GM23248 (cell line): Measurements from ENCODE around the gene CD63.

Source experiments
- EZH2 ChIP-seq: fragments of 200-600 bp; sonication (generic); IDR thresholded peaks from 2 replicates; pipeline ENCODE4 v1.6.1; 2018; ENCODE audit warnings: antibody characterized with exemption, mild to moderate bottlenecking; ENCODE audit not compliant: insufficient read depth, poor library complexity, severe bottlenecking
- EZH2phosphoT487 ChIP-seq: fragments of 200-600 bp; sonication (generic); IDR thresholded peaks from 2 replicates; pipeline ENCODE4 v1.6.1; 2018; ENCODE audit warnings: antibody characterized with exemption, moderate library complexity, mild to moderate bottlenecking, low read depth; ENCODE audit not compliant: insufficient read depth

GRCh38 chr12:55711786-55712553, 16.8 kb downstream of the CD63 start:
- no peak for TF ChIP-seq EZH2
- TF ChIP-seq EZH2phosphoT487, result no peak
